G401 (cell line): ENCODE data around the gene RBM44. TPM values are rescaled to one million over a fixed set of nuclear protein-coding genes. Genes with fewer than 3 reads are reported as not detected.
"Not testable (repeated sequence)": the region's sequence is repeated elsewhere in the genome, so short reads cannot be mapped to it uniquely, and the experiment has no call there.

ENCODE experiments used
- DNase-seq: peaks from one replicate; pipeline ENCODE4 v3.0.0-alpha.2; 2015; ENCODE audit warnings: low spot score
- in situ Hi-C: cut with HindIII; loops from 2 replicates; pipeline ENCODE4 v1.10.0; 2016; ENCODE audit warnings: low sequenced_read_pairs, mixed read lengths
- total RNA-seq: library from RNA; depleted of rRNA; stranded (reverse); fragments of >200 nt; shearing (Covaris generic); gene quantifications from 2 replicates; pipeline ENCODE4 v1.2.3, GENCODE V29; 2014

The RBM44 gene
- total RNA-seq, 1 experiment from 2014 or later = 0.10 TPM

GRCh38 chr2:237866101-237866621 lies 67.6 kb downstream of the RBM44 start:
- in situ Hi-C loops = no loop called here
- no peak for DNase-seq

- DNase-seq = no peak
- in situ Hi-C loops = no loop called here
Observed at GRCh38 chr2:237867465-237867864, 68.9 kb downstream of the RBM44 start.

- DNase-seq, in situ Hi-C loops: not testable (repeated sequence)
Observed at GRCh38 chr2:237868074-237868473, 69.5 kb downstream of the RBM44 start.

GRCh38 chr2:237868631-237869342 lies 70.2 kb downstream of the RBM44 start:
- in situ Hi-C loops = no loop called here
- no peak for DNase-seq

GRCh38 chr2:237869343-237870102 lies 70.9 kb downstream of the RBM44 start:
- DNase-seq = no peak
- in situ Hi-C loops = no loop called here

GRCh38 chr2:237870126-237870525 lies 71.5 kb downstream of the RBM44 start:
- in situ Hi-C loops = no loop called here
- no peak for DNase-seq

- no peak for DNase-seq
- in situ Hi-C loops = no loop called here
Observed at GRCh38 chr2:237870754-237871651, 72.4 kb downstream of the RBM44 start.

- DNase-seq = no peak
- in situ Hi-C loops = no loop called here
Observed at GRCh38 chr2:237872178-237872887, 73.8 kb downstream of the RBM44 start.

GRCh38 chr2:237873421-237873831 lies 74.8 kb downstream of the RBM44 start:
- in situ Hi-C loops = no loop called here
- DNase-seq = no peak

- in situ Hi-C loops = no loop called here
- no peak for DNase-seq
Observed at GRCh38 chr2:237873897-237874551, 75.4 kb downstream of the RBM44 start.

GRCh38 chr2:237874585-237875161 lies 76.1 kb downstream of the RBM44 start:
- no peak for DNase-seq
- in situ Hi-C loops = no loop called here

GRCh38 chr2:237875256-237876060 lies 76.9 kb downstream of the RBM44 start:
- DNase-seq = no peak
- in situ Hi-C loops = no loop called here

GRCh38 chr2:237876061-237876526 lies 77.5 kb downstream of the RBM44 start:
- DNase-seq = no peak

GRCh38 chr2:237876532-237876931 lies 78.0 kb downstream of the RBM44 start:
- no peak for DNase-seq
- in situ Hi-C loops = no loop called here

More at GRCh38 chr2:237876061-237876526, 77.5 kb downstream of the RBM44 start:
- in situ Hi-C loops = no loop called here

GRCh38 chr2:237876951-237877491 lies 78.4 kb downstream of the RBM44 start:
- in situ Hi-C loops = no loop called here
- no peak for DNase-seq

- no peak for DNase-seq
- in situ Hi-C loops = no loop called here
Observed at GRCh38 chr2:237877576-237878307, 79.2 kb downstream of the RBM44 start.
